ENCODE data around the gene LRRIQ1. TPM values are rescaled to one million over a fixed set of nuclear protein-coding genes. Genes with fewer than 3 reads are reported as not detected.

The LRRIQ1 gene
- polyA plus RNA-seq, 1 donor = 0.63 TPM

GRCh38 chr12:85280165-85280983, 244.2 kb downstream of the LRRIQ1 start, which contains the start of gene ALX1:
Gene ALX1, plus strand, starts transcription at chr12:85280220. Its CDS starts 42 bp downstream, at chr12:85280262.
- no peak for DNase-seq (ENCODE audit: low read depth)

- DNase-seq (ENCODE audit: low read depth) = no peak
Measured at GRCh38 chr12:85280984-85281630, 245.0 kb downstream of the LRRIQ1 start.

GRCh38 chr12:85281636-85282312, 245.6 kb downstream of the LRRIQ1 start:
- no peak for DNase-seq (ENCODE audit: low read depth)

- no peak for DNase-seq (ENCODE audit: low read depth)
Measured at GRCh38 chr12:85283560-85283959, 247.4 kb downstream of the LRRIQ1 start.

Other genes starting within 250 kb of the LRRIQ1 start
- 2.9 TPM for gene SLC6A15, start 123.6 kb upstream of the LRRIQ1 start, polyA plus RNA-seq (ENCODE audit: insufficient read length)
- 0.28 TPM for gene TSPAN19, start 74 bp upstream of the LRRIQ1 start, polyA plus RNA-seq (ENCODE audit: insufficient read length)
- gene ALX1, start 243.9 kb downstream of the LRRIQ1 start, polyA plus RNA-seq (ENCODE audit: insufficient read length) = not detected